Esophagus muscularis mucosa (tissue), 4 donors: Measurements from ENCODE around the gene UCK1.

Source experiments
- EP300 ChIP-seq: sonication (generic); formaldehyde crosslinking; IDR thresholded peaks from one replicate; pipeline ENCODE4 v1.6.1; 2017; ENCODE audit warnings: antibody characterized with exemption
- POLR2A ChIP-seq: fragments of 450-650 bp; IDR thresholded peaks from one replicate; pipeline ENCODE4 v1.6.1; 2017; ENCODE audit warnings: antibody characterized with exemption, moderate library complexity, mild to moderate bottlenecking, low read depth
- TF ChIP-seq, protein P1 (sequence below), 3 experiments: fragments of 200-600 bp in 2 of 3; fragments of 450-650 bp in 1 of 3; sonication (generic) in 2 of 3; IDR thresholded peaks; one replicate each; pipeline ENCODE4 v1.5.1; 2017 to 2019; ENCODE audit warnings: antibody characterized with exemption in 3 of 3, mild to moderate bottlenecking in 2 of 3, moderate library complexity in 1 of 3

DNA sequence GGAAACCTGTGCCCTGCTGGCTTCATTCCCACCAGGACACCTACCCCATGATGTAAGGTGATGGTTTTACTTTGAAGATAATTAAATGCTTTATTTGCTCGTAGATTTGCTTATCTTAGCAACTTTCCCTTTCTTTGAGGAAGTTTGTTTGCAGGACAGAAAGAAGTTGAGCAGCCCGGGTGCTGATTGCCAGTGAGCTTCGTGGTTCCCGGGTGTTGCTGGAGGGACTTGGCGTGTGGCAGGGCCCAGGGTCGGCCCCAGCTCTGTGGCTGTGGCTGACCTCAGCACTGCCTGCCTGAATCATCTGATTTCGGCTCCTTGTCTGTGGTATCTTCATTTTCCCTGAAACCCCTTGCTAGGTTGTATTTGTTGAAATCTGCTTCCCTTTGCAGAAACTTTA is 19.6 kb downstream of the UCK1 start:
- TF ChIP-seq, protein P1, sequence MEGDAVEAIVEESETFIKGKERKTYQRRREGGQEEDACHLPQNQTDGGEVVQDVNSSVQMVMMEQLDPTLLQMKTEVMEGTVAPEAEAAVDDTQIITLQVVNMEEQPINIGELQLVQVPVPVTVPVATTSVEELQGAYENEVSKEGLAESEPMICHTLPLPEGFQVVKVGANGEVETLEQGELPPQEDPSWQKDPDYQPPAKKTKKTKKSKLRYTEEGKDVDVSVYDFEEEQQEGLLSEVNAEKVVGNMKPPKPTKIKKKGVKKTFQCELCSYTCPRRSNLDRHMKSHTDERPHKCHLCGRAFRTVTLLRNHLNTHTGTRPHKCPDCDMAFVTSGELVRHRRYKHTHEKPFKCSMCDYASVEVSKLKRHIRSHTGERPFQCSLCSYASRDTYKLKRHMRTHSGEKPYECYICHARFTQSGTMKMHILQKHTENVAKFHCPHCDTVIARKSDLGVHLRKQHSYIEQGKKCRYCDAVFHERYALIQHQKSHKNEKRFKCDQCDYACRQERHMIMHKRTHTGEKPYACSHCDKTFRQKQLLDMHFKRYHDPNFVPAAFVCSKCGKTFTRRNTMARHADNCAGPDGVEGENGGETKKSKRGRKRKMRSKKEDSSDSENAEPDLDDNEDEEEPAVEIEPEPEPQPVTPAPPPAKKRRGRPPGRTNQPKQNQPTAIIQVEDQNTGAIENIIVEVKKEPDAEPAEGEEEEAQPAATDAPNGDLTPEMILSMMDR (IDR thresholded peaks at IDR 0.05): no peak
- TF ChIP-seq POLR2A (no peak), EP300 (no peak)
